HUES6 (cell line): Measurements from ENCODE around the gene NFATC3.

Source experiments
- H3K27ac ChIP-seq: 2 replicates; pipeline ENCODE4 v1.7.0; 2013; ENCODE audit warnings: low read depth, mild to moderate bottlenecking, low read length, inconsistent platforms
- H3K27me3 ChIP-seq: 2 replicates; pipeline ENCODE4 v1.6.1; 2013; ENCODE audit warnings: low read length; ENCODE audit not compliant: control insufficient read depth, insufficient read depth
- H3K36me3 ChIP-seq: 2 replicates; pipeline ENCODE4 v1.6.1; 2013; ENCODE audit warnings: low read length; ENCODE audit not compliant: control insufficient read depth, insufficient read depth
- H3K4me1 ChIP-seq: 2 replicates; pipeline ENCODE4 v1.6.1; 2013; ENCODE audit warnings: low read length; ENCODE audit not compliant: control insufficient read depth, insufficient read depth
- H3K4me3 ChIP-seq: 2 replicates; pipeline ENCODE4 v1.5.1; 2013; ENCODE audit warnings: low read depth, low read length
- H3K9ac ChIP-seq: one replicate; pipeline ENCODE4 v1.6.1; 2013; ENCODE audit warnings: mild to moderate bottlenecking, low read length
- H3K9me3 ChIP-seq: 2 replicates; pipeline ENCODE4 v1.6.1; 2013; ENCODE audit warnings: low read depth, low read length; ENCODE audit not compliant: control insufficient read depth, insufficient read depth

Gene NFATC3

GRCh38 chr16:68223072-68223471 is 137.9 kb downstream of the NFATC3 start:
- Histone ChIP-seq H3K36me3 (peaks cover 7% of the 10 kb centered on the region; the same call in 1 of the 2 replicates), H3K4me1 (peaks cover 6% of the 10 kb centered on the region; the same call in 1 of the 2 replicates), H3K4me3 (no peak overlapping the region), H3K27me3 (no peaks in the 10 kb centered on the region), H3K9ac (no peak overlapping the region), H3K9me3 (no peaks in the 10 kb centered on the region), H3K27ac (no peak overlapping the region)

GRCh38 chr16:68226116-68226515 is 140.9 kb downstream of the NFATC3 start:
- Histone ChIP-seq H3K27me3 (no peaks in the 10 kb centered on the region), H3K9ac (no peak overlapping the region), H3K4me3 (no peak overlapping the region), H3K27ac (no peak overlapping the region), H3K9me3 (no peaks in the 10 kb centered on the region), H3K4me1 (peaks cover 2% of the 10 kb centered on the region; the same call in 1 of the 2 replicates), H3K36me3 (peaks cover 35% of the 10 kb centered on the region)

DNA sequence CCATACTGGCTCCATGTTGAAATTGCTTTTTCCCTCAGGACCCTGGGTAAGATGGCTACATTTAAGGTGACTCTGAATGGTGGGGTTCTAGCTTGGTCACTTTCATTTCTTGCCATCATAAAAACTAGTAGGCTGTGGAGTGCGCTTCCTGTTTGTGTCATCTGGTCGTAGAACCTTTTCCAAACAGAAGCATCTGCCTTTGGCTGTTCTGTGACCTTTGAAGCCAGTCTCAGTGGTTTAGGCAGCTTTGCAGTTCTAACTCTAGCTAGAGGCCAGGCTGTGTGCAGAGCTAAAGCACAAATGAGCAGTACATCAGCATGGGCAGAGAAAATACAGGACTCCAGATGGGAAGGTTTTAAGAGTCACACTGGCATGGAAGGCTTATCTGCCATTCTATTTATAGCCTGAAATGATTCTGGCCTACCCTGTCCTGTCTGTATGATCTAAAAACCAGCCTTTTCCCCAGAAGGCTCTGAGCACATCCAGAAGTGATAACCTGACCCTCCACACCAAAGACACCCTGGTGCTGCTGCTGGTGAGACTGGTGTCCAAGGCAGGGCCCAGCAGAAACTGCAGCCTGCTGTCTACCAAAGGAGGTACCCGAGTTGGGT is 142.1 kb downstream of the NFATC3 start:
- no peak overlapping the region for H3K9ac ChIP-seq
- no peak overlapping the region for H3K27ac ChIP-seq
- no peak overlapping the region for H3K4me3 ChIP-seq
- no peaks in the 10 kb centered on the region for H3K9me3 ChIP-seq
- H3K36me3 ChIP-seq: peaks cover 47% of the 10 kb centered on the region
- no peaks in the 10 kb centered on the region for H3K4me1 ChIP-seq
- no peaks in the 10 kb centered on the region for H3K27me3 ChIP-seq

- H3K9me3 ChIP-seq: no peaks in the 10 kb centered on the region
- H3K9ac ChIP-seq: no peak overlapping the region
- H3K27ac ChIP-seq: no peak overlapping the region
- no peaks in the 10 kb centered on the region for H3K27me3 ChIP-seq
- no peaks in the 10 kb centered on the region for H3K4me1 ChIP-seq
- no peak overlapping the region for H3K4me3 ChIP-seq
- H3K36me3 ChIP-seq: peaks cover 51% of the 10 kb centered on the region
These were observed 142.8 kb downstream of the NFATC3 start for GRCh38 chr16:68227850-68228553.

GRCh38 chr16:68228652-68229051 is 143.5 kb downstream of the NFATC3 start:
- Histone ChIP-seq H3K4me1 (peaks cover under 1% of the 10 kb centered on the region; the same call in 1 of the 2 replicates), H3K27ac (no peak overlapping the region), H3K4me3 (no peak overlapping the region), H3K9me3 (no peaks in the 10 kb centered on the region), H3K9ac (no peak overlapping the region), H3K27me3 (no peaks in the 10 kb centered on the region; the same call in 1 of the 2 replicates), H3K36me3 (peaks cover 57% of the 10 kb centered on the region)

GRCh38 chr16:68229431-68230175 is 144.4 kb downstream of the NFATC3 start:
- H3K27me3 ChIP-seq: peaks cover 6% of the 10 kb centered on the region; the same call in 1 of the 2 replicates
- H3K9ac ChIP-seq: no peak overlapping the region
- H3K27ac ChIP-seq: no peak overlapping the region
- peaks cover 10% of the 10 kb centered on the region for H3K4me1 ChIP-seq
- H3K9me3 ChIP-seq: no peaks in the 10 kb centered on the region
- no peak overlapping the region for H3K4me3 ChIP-seq
- peaks cover 58% of the 10 kb centered on the region for H3K36me3 ChIP-seq

DNA sequence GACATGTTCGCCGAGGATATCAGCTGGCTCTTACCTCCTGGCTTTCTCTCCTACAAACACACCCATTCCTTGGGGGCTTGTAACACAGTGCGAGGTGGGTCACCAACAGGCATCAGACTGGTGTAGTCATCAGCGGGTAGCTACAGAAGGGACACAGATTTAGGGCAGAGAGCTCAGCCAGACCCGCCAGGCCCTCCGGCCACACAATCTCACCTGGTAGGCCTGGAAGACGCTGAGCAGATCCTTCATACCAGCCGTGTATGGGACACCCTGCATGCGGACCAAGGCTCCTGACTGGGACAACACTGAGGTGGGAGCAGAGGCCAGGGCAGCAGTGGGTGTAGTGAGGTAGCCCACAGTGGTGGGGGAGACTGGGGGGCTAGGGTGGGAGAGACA is 145.0 kb downstream of the NFATC3 start:
- Histone ChIP-seq H3K27ac (no peak overlapping the region), H3K9me3 (no peaks in the 10 kb centered on the region), H3K4me3 (no peak overlapping the region), H3K4me1 (peaks cover 13% of the 10 kb centered on the region), H3K27me3 (peaks cover 12% of the 10 kb centered on the region; the same call in 1 of the 2 replicates), H3K9ac (no peak overlapping the region), H3K36me3 (peaks cover 58% of the 10 kb centered on the region)

- Histone ChIP-seq H3K4me3 (no peak overlapping the region), H3K4me1 (peaks cover 13% of the 10 kb centered on the region), H3K9me3 (no peaks in the 10 kb centered on the region), H3K9ac (no peak overlapping the region), H3K27ac (no peak overlapping the region), H3K27me3 (peaks cover 19% of the 10 kb centered on the region; the same call in 1 of the 2 replicates), H3K36me3 (peaks cover 58% of the 10 kb centered on the region)
These were observed 145.8 kb downstream of the NFATC3 start for GRCh38 chr16:68230956-68231355.

GRCh38 chr16:68231384-68232136 is 146.4 kb downstream of the NFATC3 start:
- Histone ChIP-seq H3K4me3 (no peak overlapping the region), H3K9ac (no peak overlapping the region), H3K27me3 (peaks cover 25% of the 10 kb centered on the region; the same call in 1 of the 2 replicates), H3K36me3 (peaks cover 58% of the 10 kb centered on the region), H3K4me1 (peaks cover 13% of the 10 kb centered on the region), H3K27ac (no peak overlapping the region), H3K9me3 (no peaks in the 10 kb centered on the region)

DNA sequence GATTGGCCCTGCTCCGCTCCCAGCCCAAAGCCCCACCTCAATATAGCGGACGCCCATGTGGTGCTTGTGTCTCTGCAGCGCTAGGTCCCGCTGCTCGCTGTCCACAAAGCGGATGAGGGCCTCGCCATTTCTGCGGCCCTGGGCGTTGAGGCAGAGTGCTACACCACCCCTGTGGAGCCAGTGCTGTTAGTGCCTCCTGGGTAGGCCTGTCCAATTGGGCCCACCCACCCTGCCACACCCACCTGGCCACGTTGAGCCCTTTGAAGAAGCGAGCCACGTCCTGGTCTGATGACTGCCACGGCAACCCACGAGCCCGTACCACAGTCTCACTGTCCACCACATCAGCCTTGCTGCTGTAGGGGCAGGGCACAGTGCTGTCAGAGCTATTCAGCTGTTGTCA is 147.2 kb downstream of the NFATC3 start:
- Histone ChIP-seq H3K4me1 (peaks cover 17% of the 10 kb centered on the region), H3K27me3 (peaks cover 28% of the 10 kb centered on the region; the same call in 1 of the 2 replicates), H3K27ac (no peak overlapping the region), H3K4me3 (no peak overlapping the region), H3K36me3 (peaks cover 54% of the 10 kb centered on the region), H3K9ac (no peak overlapping the region), H3K9me3 (no peaks in the 10 kb centered on the region)
